HepG2 (cell line): ENCODE data around the gene NTSR2. TPM values are rescaled to one million over a fixed set of nuclear protein-coding genes. Genes with fewer than 3 reads are reported as not detected.

ENCODE experiments used
- ATAC-seq: fragments of 200-7000 bp; cut with Tn5 transposase; 3 replicates; pipeline ENCODE4 v1.9.1; 2020; ENCODE audit warnings: mild to moderate bottlenecking, moderate library complexity
- BruUV-seq: library from RNA; stranded (reverse); fragments of 400-500 nt; replicated peaks from 2 replicates; lab custom pipeline; 2021; lab: Mats Ljungman, UMichigan
- CTCF ChIA-PET: fragments of 300-600 bp; formaldehyde crosslinking; extraction: SDS; loops from one replicate; lab custom pipeline; 2021; ENCODE audit warnings: low total read pairs, inconsistent platforms, low intra/inter-chr PET ratio; lab: Yijun Ruan, JAX
- POLR2A ChIA-PET: fragments of 350-600 bp; sonication (Branson Sonifier 250); formaldehyde crosslinking; loops from one replicate; lab custom pipeline; 2020; ENCODE audit warnings: antibody characterized with exemption, inconsistent platforms; lab: Yijun Ruan, JAX
- DNase-seq: peaks from one replicate; pipeline ENCODE4 v3.0.0-alpha.2; 2015; ENCODE audit warnings: low spot score
- FAIRE-seq: peaks from 3 replicates; lab custom pipeline; 2011; peaks lifted over from hg19 to GRCh38; lab: Jason Lieb, UNC
- H2AFZ ChIP-seq: one replicate; pipeline ENCODE4 v1.6.1; 2011; ENCODE audit warnings: low read length, inconsistent platforms
- H3K27ac ChIP-seq: fragments of 300-600 bp; 3 replicates; pipeline ENCODE4 v1.8.0; 2011; ENCODE audit warnings: mixed run types, mild to moderate bottlenecking, mixed read lengths, low read length, inconsistent platforms; ENCODE audit not compliant: insufficient read depth; ENCODE audit errors: extremely low read length
- H3K27me3 ChIP-seq, 2 experiments: fragments of 200-600 bp in 1 of 2; 2 replicates in 1 of 2; 3 replicates in 1 of 2; pipeline versions ENCODE4 v1.6.0 to v1.8.0; 2011; ENCODE audit warnings: low read length in 2 of 2, mild to moderate bottlenecking in 2 of 2, moderate library complexity in 2 of 2, inconsistent platforms in 1 of 2; ENCODE audit not compliant: insufficient read depth in 2 of 2, control insufficient read depth in 1 of 2
- H3K36me3 ChIP-seq, 2 experiments: fragments of 200-600 bp in 1 of 2; replicated peaks in 1 of 2; 2 replicates in 1 of 2; 3 replicates in 1 of 2; pipeline versions ENCODE4 v1.5.1 to v1.8.0; 2011; ENCODE audit warnings: low read length in 2 of 2, inconsistent platforms in 1 of 2; ENCODE audit not compliant: insufficient read depth in 2 of 2, control insufficient read depth in 1 of 2
- H3K4me1 ChIP-seq: 2 replicates; pipeline ENCODE4 v1.5.1; 2012; ENCODE audit warnings: low read length, inconsistent platforms; ENCODE audit not compliant: insufficient read depth
- H3K4me2 ChIP-seq: 2 replicates; pipeline ENCODE4 v1.6.0; 2011; ENCODE audit warnings: low read depth, low read length, inconsistent platforms
- H3K4me3 ChIP-seq, 3 experiments: fragments of 200-600 bp in 1 of 3; sonication (generic), shearing (Covaris generic) in 1 of 3; replicated peaks in 1 of 3; 2 replicates each; pipeline ENCODE4 v1.5.1; 2011 to 2016; ENCODE audit warnings: low read length in 3 of 3, inconsistent platforms in 2 of 3, low read depth in 2 of 3, mild to moderate bottlenecking in 2 of 3, control low read depth in 1 of 3, mixed read lengths in 1 of 3; ENCODE audit not compliant: insufficient read depth in 1 of 3
- H3K79me2 ChIP-seq: one replicate; pipeline ENCODE4 v1.6.1; 2011; ENCODE audit warnings: low read length, inconsistent platforms; ENCODE audit not compliant: insufficient read depth
- H3K9ac ChIP-seq: 2 replicates; pipeline ENCODE4 v1.6.0; 2011; ENCODE audit warnings: mild to moderate bottlenecking, low read depth, low read length, inconsistent platforms; ENCODE audit not compliant: insufficient read depth
- H3K9me3 ChIP-seq: 2 replicates; pipeline ENCODE4 v1.5.1; 2012; ENCODE audit warnings: mild to moderate bottlenecking, low read length
- H4K20me1 ChIP-seq: 2 replicates; pipeline ENCODE4 v1.6.0; 2011; ENCODE audit warnings: inconsistent platforms, mild to moderate bottlenecking, low read length, moderate library complexity; ENCODE audit not compliant: insufficient read depth
- ATF7 ChIP-seq, 2 experiments: fragments of 450-650 bp in 1 of 2; sonication (generic) in 1 of 2; formaldehyde crosslinking in 1 of 2; IDR thresholded peaks; 2 replicates each; pipeline versions ENCODE4 v1.4.0 to v1.6.1; 2016 to 2020; ENCODE audit warnings: antibody characterized with exemption in 1 of 2, mild to moderate bottlenecking in 1 of 2, missing genetic modification reagents in 1 of 2
- CREB1 ChIP-seq, 2 experiments: fragments of 450-650 bp in 1 of 2; IDR thresholded peaks; 2 replicates each; pipeline ENCODE4 v1.6.1; 2016 to 2017; ENCODE audit warnings: control low read depth in 1 of 2, mild to moderate bottlenecking in 1 of 2, missing compliant biosample characterization in 1 of 2, missing genetic modification characterization in 1 of 2
- MXD4 ChIP-seq: IDR thresholded peaks from 2 replicates; pipeline ENCODE4 v1.6.1; 2016; ENCODE audit warnings: mild to moderate bottlenecking, missing biosample characterization, missing genetic modification reagents
- PTBP1 ChIP-seq: fragments of 200-400 bp; formaldehyde crosslinking; IDR thresholded peaks from 2 replicates; pipeline ENCODE4 v1.6.1; 2018; ENCODE audit warnings: low read length, low read depth; ENCODE audit not compliant: poor library complexity, severe bottlenecking
- ZNF513 ChIP-seq: sonication (generic); formaldehyde crosslinking; conservative IDR thresholded peaks from 2 replicates; pipeline ENCODE4 v1.5.0; 2020; ENCODE audit warnings: missing genetic modification reagents
- ZNF597 ChIP-seq: sonication (generic); formaldehyde crosslinking; IDR thresholded peaks from 2 replicates; pipeline ENCODE4 v1.5.0; 2020; ENCODE audit warnings: missing genetic modification reagents
- ZNF7 ChIP-seq: IDR thresholded peaks from 2 replicates; pipeline ENCODE4 v1.6.1; 2016; ENCODE audit warnings: missing biosample characterization, missing genetic modification reagents
- WGBS: methylation state at CpG from one replicate; pipeline ENCODE4 v1.1.6; 2017; ENCODE audit warnings: low lambda C conversion rate; 5-methylcytosine and 5-hydroxymethylcytosine counted together
- in situ Hi-C: cut with HindIII; loops from 2 replicates; pipeline ENCODE4 v1.10.0; 2017; ENCODE audit warnings: low pct_unique_long_range_greater_than_20kb; ENCODE audit not compliant: extremely low pct_ligation_motif_present
- intact Hi-C: fragments of 100-400 bp; cut with micrococcal nuclease; formaldehyde crosslinking; loops from one replicate; pipeline ENCODE4 v1.10.0; 2022; ENCODE audit not compliant: unreplicated experiment
- polyA plus RNA-seq, 8 experiments: library from polyadenylated mRNA; depleted of rRNA in 3 of 8; stranded (reverse) in 7 of 8; unstranded in 1 of 8; fragments of >200 nt; fragmentation: Illumina TruSeq in 4 of 8; extraction: Trizol in 4 of 8; gene quantifications; 2 replicates each; pipeline versions ENCODE4 v1.2.1 to v1.2.3, GENCODE V29; 2011 to 2016; ENCODE audit warnings: low read depth in 4 of 8, missing spikeins in 1 of 8, mixed read lengths in 1 of 8; ENCODE audit not compliant: insufficient read depth in 1 of 8
- total RNA-seq, 5 experiments: library from RNA; depleted of rRNA; stranded (reverse); fragments of >200 nt; fragmentation: Illumina TruSeq; extraction: Trizol; gene quantifications; 2 replicates each; pipeline ENCODE4 v1.2.3, GENCODE V29; 2016; ENCODE audit warnings: low read depth in 1 of 5

Gene NTSR2
- total and polyA plus RNA-seq, 2 of the 13 experiments (the other 11 are each of a cell fraction or from before 2014, with no cell fraction given) = not detected

- H3K36me3 ChIP-seq = no peaks in the 10 kb centered on the region
- FAIRE-seq = no peak
- H3K79me2 ChIP-seq = no peaks in the 10 kb centered on the region
- TF ChIP-seq ZNF7 (CRISPR knock-in tag) (no peak), ZNF513 (CRISPR knock-in tag) (no peak), ZNF597 (CRISPR knock-in tag) (no peak), MXD4 (CRISPR knock-in tag) (no peak)
- ChIA-PET CTCF (no interaction called here), POLR2A (no interaction called here)
- no peak overlapping the region for H3K9ac ChIP-seq
- no peak overlapping the region for H2AFZ ChIP-seq
- no peak overlapping the region for H3K27ac ChIP-seq
- DNase-seq = no peak
- 54% methylated on average over 2 of the region's 2 CpGs for WGBS
- in situ Hi-C loops (no loop called here), intact Hi-C loops (no loop called here)
- no TSS peak for BruUV-seq
- no peak overlapping the region for H3K4me2 ChIP-seq
- no peak for ATAC-seq
- no peaks in the 10 kb centered on the region for H4K20me1 ChIP-seq
- H3K4me1 ChIP-seq = peaks cover 44% of the 10 kb centered on the region
- no peak overlapping the region for H3K4me3 ChIP-seq
- H3K27me3 ChIP-seq = peaks cover 4 to 14% of the 10 kb centered on the region in 2 experiments; a peak in 3 of 5 replicates
- H3K9me3 ChIP-seq = no peaks in the 10 kb centered on the region
These were observed 33.0 kb upstream of the NTSR2 start for GRCh38 chr2:11702946-11703345.

- in situ Hi-C loops (no loop called here), intact Hi-C loops (no loop called here)
- no TSS peak for BruUV-seq
- Histone ChIP-seq H3K79me2 (no peaks in the 10 kb centered on the region), H3K4me1 (peaks cover 54% of the 10 kb centered on the region), H4K20me1 (no peaks in the 10 kb centered on the region), H3K4me3 (no peak overlapping the region), H3K4me2 (no peak overlapping the region), H3K36me3 (no peaks in the 10 kb centered on the region), H2AFZ (no peak overlapping the region), H3K9ac (no peak overlapping the region), H3K9me3 (no peaks in the 10 kb centered on the region), H3K27me3 (peaks cover 2 to 14% of the 10 kb centered on the region in 2 experiments; a peak in 3 of 5 replicates), H3K27ac (no peak overlapping the region)
- TF ChIP-seq CREB1 (IDR thresholded peaks at IDR 0.05) = peak; percentile 94
- TF ChIP-seq CREB1 (CRISPR knock-in tag; IDR thresholded peaks at IDR 0.05) = no peak
- TF ChIP-seq PTBP1 = no peak
- peak; percentile 96 for TF ChIP-seq ATF7 (IDR thresholded peaks at IDR 0.05)
- no peak for TF ChIP-seq ATF7 (CRISPR knock-in tag; IDR thresholded peaks at IDR 0.05)
- ATAC-seq (no peak), DNase-seq (no peak), FAIRE-seq (no peak)
- POLR2A ChIA-PET = no interaction called here
- CTCF ChIA-PET = no interaction called here
- 30% methylated on average over 14 of the region's 14 CpGs for WGBS
These were observed 31.8 kb upstream of the NTSR2 start for GRCh38 chr2:11701751-11702301.
